ENCODE data around the gene TMEM30B. TPM values are rescaled to one million over a fixed set of nuclear protein-coding genes. Genes with fewer than 3 reads are reported as not detected.

The TMEM30B gene, protein sequence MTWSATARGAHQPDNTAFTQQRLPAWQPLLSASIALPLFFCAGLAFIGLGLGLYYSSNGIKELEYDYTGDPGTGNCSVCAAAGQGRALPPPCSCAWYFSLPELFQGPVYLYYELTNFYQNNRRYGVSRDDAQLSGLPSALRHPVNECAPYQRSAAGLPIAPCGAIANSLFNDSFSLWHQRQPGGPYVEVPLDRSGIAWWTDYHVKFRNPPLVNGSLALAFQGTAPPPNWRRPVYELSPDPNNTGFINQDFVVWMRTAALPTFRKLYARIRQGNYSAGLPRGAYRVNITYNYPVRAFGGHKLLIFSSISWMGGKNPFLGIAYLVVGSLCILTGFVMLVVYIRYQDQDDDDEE
- 10 to 100 TPM; 15.7 to 59.7 (median 26.4) TPM for total RNA-seq

DNA sequence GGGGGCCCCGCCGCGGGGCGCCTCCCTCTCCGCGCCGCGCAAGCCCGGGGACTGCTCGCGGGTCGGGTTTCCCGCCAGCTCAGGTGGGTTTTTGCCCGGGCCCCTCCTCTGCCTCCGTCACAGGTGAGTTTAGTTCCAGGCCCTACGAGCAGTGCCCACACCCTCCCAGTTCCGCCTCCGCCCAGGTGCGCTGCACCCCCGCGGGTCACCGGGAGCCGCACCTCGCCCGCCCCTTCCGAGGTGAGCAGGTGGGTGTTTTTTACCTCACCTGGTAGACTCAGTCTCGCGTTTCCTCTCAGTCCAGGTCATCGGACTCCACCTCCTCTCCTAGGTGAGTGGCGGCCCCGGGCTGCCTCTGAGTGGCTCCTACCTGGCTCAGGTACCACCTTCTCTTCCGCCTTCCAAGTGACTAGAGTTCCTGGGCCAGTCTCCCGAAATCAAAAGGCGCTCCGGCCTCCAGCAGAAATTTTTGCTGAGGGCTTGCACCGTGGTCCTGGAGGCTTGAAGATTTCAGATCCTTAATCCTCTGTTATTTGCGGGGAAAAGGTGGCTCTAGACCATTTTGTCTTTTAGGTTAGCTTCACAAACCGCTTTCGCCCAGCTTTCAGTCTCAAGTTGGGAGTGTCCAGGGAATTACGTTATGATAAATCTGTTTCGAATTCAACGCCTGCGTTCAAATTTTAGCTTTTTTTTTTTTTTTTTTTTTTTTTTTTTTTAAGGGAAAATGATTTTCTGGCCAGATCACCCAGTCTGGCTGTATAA is at the start of gene TMEM30B:
TMEM30B (minus strand) TSS at position 153 of the 762 bp plus-strand sequence. CDS start 191 bp downstream, outside the sequence.
- Histone ChIP-seq H3K9me3 (no peaks in the 10 kb centered on the region), H3K4me1 (peaks cover 5 to 29% (median 12%) of the 10 kb centered on the region in 4 donors), H3K36me3 (no peaks in the 10 kb centered on the region), H3K4me3 (peak within 1 kb of the TSS; percentile 34 to 70 (median 64)), H3K27me3 (peaks cover 0 to 7% (median 3%) of the 10 kb centered on the region in 4 donors), H3K27ac (peak within 1 kb of the TSS; percentile 93 to 96 (median 94))
- no peak for TF ChIP-seq CTCF (IDR thresholded peaks at IDR 0.05)
- no peak for TF ChIP-seq EP300 (IDR thresholded peaks at IDR 0.05)
- peak in 1 of 2 donors; percentile 52 for TF ChIP-seq POLR2AphosphoS5 (IDR thresholded peaks at IDR 0.05)
- TF ChIP-seq POLR2A (IDR thresholded peaks at IDR 0.05), result peak in 3 of 4 donors; percentile 3 to 80 (median 49)
- DNase-seq, result peak; percentile 92 to 94
- 29 to 49% methylated on average over 14 to 37 of the region's 43 CpGs for WGBS, 2 donors
- peak; percentile 54 to 95 for ATAC-seq (ENCODE audit: low FRiP score in 2 of 2)

GRCh38 chr14:61330511-61330910 is 49.4 kb upstream of the TMEM30B start:
- ATAC-seq (ENCODE audit: low FRiP score in 2 of 2), result no peak
- DNase-seq, result no peak

DNA sequence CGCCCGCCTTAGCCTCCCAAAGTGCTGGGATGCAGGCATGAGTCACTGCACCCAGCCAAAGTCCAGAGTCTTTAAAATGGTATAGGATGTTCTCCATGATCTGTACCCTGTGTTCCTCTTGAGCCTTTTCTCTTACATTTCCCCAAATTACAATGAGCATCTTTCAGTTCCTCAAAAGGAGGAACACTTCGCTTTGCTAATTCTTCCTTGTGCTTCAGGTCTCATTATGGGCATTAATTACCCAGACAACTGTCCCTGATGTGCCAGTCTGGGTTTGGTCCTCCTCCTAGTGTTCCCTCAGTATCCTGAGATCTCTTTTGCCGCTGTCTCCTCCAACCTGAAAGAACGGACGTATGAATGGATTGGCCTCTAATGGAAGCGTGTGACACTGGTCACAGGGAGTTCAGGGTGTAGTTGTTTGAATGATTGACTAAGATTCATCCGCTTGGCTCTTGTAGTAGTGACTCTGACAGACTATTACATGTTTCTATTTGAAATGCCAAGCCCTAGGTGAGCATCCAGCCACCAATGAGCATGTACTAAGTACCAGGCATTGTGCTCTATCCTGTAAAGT is 48.4 kb upstream of the TMEM30B start:
- ATAC-seq (ENCODE audit: low FRiP score in 2 of 2), result peak in 1 of 2 donors; percentile 73
- 80 to 92% methylated on average over 8 of the region's 8 CpGs for WGBS, 2 donors
- no peaks in the 10 kb centered on the region for H3K36me3 ChIP-seq

More at GRCh38 chr14:61330511-61330910, 49.4 kb upstream of the TMEM30B start:
- no peaks in the 10 kb centered on the region for H3K27me3 ChIP-seq
- 81 to 93% methylated on average over 1 of the region's 1 CpG for WGBS, 2 donors
- TF ChIP-seq POLR2A (IDR thresholded peaks at IDR 0.05) (no peak), EP300 (IDR thresholded peaks at IDR 0.05) (no peak), POLR2AphosphoS5 (IDR thresholded peaks at IDR 0.05) (no peak), CTCF (IDR thresholded peaks at IDR 0.05) (no peak)
- H3K4me1 ChIP-seq, result peaks cover 8 to 37% (median 34%) of the 10 kb centered on the region in 4 donors
- no peaks in the 10 kb centered on the region for H3K36me3 ChIP-seq
- peak overlapping the region in 1 of 4 donors; percentile 93 for H3K27ac ChIP-seq
- H3K4me3 ChIP-seq, result no peak overlapping the region
- no peaks in the 10 kb centered on the region for H3K9me3 ChIP-seq

More for the DNA sequence above, 48.4 kb upstream of the TMEM30B start:
- DNase-seq, result no peak
- H3K27ac ChIP-seq, result peak overlapping the region; percentile 35 to 93 (median 74)
- H3K27me3 ChIP-seq, result no peaks in the 10 kb centered on the region
- no peaks in the 10 kb centered on the region for H3K9me3 ChIP-seq
- H3K4me3 ChIP-seq, result no peak overlapping the region
- H3K4me1 ChIP-seq, result peaks cover 7 to 36% (median 29%) of the 10 kb centered on the region in 4 donors
- TF ChIP-seq CTCF (IDR thresholded peaks at IDR 0.05) (no peak), EP300 (IDR thresholded peaks at IDR 0.05) (no peak), POLR2AphosphoS5 (IDR thresholded peaks at IDR 0.05) (no peak), POLR2A (IDR thresholded peaks at IDR 0.05) (no peak)
